Neural progenitor cell (in vitro differentiated cells): Measurements from ENCODE around the gene FAM43B.
"Not testable (repeated sequence)": the region's sequence is repeated elsewhere in the genome, so short reads cannot be mapped to it uniquely, and the experiment has no call there.

Experiments
- EZH2 ChIP-seq: fragments of 200-600 bp; sonication (generic); IDR thresholded peaks from 2 replicates; pipeline ENCODE4 v1.6.1; 2017; ENCODE audit warnings: antibody characterized with exemption, mild to moderate bottlenecking, moderate library complexity
- EZH2phosphoT487 ChIP-seq: fragments of 200-600 bp; sonication (generic); IDR thresholded peaks from 2 replicates; pipeline ENCODE4 v1.6.1; 2017; ENCODE audit warnings: antibody characterized with exemption
- TF ChIP-seq, protein P1 (sequence below): fragments of 200-600 bp; sonication (generic); IDR thresholded peaks from 2 replicates; pipeline ENCODE4 v1.5.1; 2017; ENCODE audit warnings: antibody characterized with exemption, mild to moderate bottlenecking

DNA sequence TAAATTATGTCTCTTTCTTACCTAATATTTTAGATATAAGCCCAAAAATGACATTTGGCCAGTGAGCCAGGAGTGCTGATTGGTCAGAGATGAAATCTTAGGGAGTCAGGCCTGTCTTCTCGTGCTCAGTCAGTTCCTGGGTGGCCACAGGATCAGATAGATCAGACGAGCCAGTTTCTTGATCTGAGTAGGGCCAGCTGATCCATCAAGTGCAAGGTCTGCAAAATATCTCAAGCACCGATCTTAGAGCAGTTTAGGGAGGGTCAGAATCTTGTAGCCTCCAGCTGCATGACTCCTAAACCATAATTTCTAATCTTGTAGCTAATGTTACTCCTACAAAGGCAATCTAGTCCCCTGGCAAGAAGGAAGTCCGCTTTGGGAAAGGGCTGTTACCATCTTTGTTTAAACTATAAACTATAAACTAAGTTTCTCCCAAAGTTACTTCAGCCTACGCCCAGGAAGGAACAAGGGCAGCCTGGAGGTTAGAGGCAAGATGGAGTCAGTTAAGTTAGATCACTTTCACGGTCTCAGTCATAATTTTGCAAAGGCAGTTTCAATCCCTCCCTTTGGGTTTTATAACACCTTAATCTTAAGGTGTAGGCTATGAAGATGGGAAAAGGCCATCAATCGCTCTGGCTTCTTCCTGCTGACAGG is 32.6 kb upstream of the FAM43B start:
- TF ChIP-seq EZH2, EZH2phosphoT487: not testable (repeated sequence)
- TF ChIP-seq, protein P1, sequence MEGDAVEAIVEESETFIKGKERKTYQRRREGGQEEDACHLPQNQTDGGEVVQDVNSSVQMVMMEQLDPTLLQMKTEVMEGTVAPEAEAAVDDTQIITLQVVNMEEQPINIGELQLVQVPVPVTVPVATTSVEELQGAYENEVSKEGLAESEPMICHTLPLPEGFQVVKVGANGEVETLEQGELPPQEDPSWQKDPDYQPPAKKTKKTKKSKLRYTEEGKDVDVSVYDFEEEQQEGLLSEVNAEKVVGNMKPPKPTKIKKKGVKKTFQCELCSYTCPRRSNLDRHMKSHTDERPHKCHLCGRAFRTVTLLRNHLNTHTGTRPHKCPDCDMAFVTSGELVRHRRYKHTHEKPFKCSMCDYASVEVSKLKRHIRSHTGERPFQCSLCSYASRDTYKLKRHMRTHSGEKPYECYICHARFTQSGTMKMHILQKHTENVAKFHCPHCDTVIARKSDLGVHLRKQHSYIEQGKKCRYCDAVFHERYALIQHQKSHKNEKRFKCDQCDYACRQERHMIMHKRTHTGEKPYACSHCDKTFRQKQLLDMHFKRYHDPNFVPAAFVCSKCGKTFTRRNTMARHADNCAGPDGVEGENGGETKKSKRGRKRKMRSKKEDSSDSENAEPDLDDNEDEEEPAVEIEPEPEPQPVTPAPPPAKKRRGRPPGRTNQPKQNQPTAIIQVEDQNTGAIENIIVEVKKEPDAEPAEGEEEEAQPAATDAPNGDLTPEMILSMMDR = not testable (repeated sequence)
